Measurements from ENCODE around the gene ZNF441.
"Not testable (repeated sequence)": the region's sequence is repeated elsewhere in the genome, so short reads cannot be mapped to it uniquely, and the experiment has no call there.

ZNF441 gene

DNA sequence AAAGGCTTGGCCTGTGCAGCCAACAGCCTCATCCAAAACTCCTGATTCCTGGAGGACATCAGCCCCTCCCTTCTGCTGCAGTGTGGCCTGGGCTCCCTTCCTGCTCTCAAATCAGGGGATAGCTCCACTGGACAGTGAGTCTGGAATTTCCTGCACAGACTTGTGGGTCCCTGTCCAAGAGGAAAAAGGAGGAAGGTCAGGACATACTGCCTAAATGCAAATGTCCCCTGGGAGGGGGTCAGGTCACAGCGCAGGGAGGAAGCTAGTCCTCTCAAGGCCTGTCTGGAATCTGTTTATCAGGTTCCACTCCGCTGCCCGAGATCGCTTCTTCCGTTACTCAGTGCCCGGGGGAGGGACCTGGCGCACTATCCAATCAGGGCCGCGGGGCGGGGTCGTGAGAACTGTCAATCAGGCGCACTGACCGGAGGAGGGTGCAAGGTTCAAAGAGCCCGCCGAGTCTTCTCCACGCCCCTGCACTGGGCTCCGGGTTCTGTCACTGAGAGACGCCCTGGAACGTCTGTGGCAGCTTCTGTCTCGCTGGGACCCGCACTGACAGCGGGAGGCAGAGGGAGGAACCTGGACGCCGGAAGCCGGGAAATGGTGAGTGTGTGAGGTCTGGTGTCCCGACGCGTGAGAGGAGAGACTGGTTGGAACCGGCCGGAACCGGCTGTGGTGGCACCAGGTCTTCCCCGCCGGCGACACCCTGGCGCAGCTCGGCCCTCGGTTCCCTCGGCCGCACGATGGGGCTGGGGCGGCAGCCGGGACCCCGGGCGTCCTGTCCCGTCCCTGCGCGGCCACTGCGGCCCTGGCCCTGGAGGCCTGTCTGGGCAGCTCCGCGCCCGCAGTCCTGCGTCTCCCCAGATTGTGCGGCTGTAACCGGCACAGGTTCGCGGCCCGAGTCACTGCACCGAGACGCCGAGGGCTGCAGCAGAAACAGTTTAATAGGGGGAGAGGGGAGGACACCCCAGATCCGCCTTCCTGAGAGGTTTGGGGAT, at the start of gene ZNF441:
Gene ZNF441, plus strand, starts transcription at position 404 of the 995 bp plus-strand sequence. Its CDS starts 194 bp downstream, at position 598.
- DNase-seq (ENCODE audit: low read depth in 2 of 2), result peak; percentile 95

DNA sequence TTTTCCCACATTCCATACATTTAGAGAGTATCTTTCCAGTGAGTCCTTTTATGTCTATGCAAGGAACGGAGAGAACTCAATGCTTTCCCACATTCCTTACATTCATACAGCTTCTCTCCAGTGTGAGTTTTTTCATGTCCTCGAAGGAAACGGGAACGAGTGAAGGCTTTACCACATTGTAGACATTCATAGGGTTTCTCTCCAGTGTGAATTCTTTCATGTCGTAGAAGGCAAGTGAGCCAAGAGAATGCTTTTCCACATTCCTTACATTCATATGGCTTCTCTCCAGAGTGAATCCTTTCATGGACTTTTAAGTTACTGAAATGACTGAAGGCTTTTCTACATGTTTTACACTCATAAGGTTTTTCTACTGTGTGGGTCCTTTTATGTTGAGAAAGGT, 45.1 kb upstream of the ZNF441 start:
- no peak for DNase-seq (ENCODE audit: low read depth in 2 of 2)

DNA sequence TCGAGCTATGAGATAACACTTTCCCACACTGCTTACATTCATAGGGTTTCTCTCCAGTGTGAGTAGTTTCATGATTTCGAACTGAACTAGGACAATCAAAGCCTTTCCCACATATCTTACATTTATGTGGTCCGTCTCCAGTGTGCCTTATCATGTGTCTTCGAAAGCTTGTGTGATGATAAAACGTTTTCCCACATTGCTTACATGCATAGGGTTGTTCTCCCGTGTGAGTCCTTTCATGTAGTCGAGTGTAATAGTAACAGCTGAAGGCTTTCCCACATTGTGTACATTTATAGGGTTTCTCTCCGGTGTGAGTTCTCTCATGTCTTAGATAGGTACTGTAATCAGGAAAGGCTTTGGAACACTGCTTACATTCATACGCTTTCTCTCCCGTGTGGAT, 44.4 kb upstream of the ZNF441 start:
- no peak for DNase-seq (ENCODE audit: low read depth in 2 of 2)

DNA sequence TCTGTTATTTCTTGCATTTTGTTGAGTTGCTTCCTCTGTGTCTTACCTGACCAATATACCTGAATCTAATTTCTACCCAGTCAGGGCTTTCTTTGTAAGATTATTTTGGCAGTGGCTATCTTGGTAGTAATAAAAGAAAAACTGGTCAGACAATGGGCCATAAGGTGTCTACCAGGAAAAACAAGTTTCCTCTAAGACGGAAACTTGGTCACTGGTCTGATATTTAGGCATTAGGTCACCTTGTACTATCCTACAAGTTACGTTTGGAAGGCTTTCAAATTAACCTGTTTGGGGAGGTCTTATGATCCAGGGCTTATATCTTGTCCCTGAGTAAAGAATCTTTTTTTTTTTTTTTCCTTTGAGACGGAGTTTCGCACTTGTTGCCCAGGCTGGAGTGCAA, 37.2 kb upstream of the ZNF441 start:
- DNase-seq (ENCODE audit: low read depth in 2 of 2), result no peak

DNA sequence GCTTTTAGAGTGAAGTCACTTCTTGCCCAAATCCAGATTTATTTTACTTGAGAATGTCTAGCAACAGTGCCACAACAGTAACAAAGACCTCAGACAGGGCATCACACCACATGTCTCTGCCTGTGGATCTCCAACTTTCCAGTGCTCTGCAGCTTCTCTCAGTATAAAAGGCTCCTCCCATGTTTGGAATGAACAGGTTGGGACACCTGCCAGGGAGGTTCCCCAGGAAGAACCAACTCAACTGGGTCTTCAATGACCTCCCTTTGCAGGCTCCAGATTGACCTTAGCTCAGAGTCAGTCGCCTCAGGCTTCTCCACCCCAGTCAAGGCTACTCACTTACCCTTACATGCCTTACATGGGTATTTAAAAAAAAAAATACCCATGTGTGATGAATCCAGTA, 31.4 kb upstream of the ZNF441 start:
- no peak for DNase-seq (ENCODE audit: low read depth in 2 of 2)

DNA sequence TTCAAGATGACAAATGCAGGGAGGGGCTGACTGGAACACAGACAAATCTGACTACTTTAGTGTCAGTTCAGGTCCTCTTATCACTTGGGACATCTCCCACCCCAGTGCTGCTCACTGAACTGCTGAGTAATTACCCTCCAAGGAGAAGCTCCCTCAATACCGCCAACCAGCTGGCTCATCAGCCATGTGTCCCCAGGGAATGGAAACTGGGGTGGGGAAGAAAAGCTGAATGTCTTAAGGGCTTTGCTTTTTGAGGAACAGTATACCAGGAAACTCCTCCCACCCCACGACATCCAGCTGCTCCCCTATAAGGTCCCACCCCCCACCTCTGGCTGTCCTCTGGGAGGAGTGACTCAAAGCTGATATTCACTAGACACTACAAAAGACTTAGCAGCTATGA, 30.1 kb upstream of the ZNF441 start:
- DNase-seq (ENCODE audit: low read depth in 2 of 2), result peak; percentile 1 to 4

DNA sequence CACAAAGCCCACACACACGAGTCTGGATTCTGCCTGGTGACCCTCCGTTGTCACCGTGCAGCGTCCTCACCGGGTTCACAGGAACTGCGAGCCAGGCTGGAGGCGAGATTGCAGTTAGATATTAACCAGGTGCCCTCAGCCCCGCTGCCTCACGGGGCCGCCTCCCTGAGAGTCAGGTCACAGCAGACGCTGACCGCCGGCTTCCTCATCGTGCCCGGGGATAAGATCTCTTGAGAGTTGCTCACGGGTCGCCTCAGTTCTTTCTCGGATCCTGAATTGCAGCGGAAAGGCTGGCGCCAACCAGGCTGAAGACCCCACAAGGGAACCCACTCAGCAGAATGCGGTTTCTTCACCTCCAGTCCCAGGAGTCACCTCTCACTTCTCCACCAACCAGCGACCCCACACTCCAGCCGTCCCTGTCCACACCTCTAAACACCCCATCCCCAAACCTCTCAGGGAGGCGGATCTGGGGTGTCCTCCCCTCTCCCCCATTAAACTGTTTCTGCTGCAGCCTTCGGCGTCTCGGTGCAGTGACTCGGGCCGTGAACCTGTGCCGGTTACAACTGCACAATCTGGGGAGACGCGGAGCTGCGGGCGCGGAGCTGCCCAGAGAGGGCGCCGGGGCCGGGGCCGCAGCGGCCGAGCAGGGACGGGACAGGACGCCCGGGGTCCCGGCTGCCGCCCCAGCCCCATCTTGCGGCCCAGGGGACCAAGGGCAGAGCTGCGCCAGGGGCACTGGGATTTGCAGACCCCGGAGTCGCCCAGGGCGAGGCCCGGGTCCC, 28.6 kb upstream of the ZNF441 start:
- DNase-seq (ENCODE audit: low read depth in 2 of 2), result peak; percentile 13 to 16

DNA sequence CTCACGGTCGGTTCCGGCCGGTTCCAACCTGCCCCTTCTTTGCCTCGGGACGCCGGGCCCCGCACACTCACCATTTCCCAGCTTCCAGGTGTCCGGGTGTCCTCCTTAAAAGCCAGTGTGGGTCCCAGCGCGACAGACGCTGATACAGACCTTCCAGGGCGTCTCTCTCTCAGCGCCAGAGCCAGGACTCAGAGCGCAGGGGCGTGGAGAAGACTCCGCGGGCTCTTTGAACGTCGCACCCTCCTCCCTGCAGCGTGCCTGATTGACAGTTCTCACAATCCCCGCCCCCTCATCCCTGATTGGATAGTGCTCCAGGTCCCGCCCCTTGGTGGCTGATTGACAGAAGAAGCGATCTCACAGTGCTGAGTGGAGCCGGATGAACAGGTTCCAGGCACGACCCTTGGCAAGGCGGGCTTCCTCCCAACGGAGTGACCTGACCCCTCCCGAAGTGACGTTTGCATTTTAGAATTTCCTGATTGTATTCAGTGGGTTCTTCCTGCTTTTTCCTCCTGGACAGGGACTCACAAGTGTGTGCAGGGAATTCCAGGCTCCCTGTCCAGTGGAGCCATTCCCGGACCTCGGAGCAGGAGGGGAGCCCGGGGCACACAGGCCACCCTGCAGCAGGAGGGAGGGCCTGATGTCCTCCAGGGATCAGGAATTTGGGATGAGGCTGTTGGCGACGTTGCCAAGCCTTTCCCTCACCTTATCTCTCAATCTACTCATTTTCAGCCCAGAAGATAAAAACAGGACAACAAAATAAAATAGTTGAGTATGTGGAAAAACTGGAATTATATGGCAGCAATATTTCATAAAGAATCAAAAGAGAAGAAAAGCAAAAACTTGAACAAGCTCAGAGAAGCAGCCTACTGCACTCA, 27.8 kb upstream of the ZNF441 start, which contains the start of gene ZNF823:
Gene ZNF823, minus strand, starts transcription at position 201 of the 875 bp plus-strand sequence. Its CDS starts 127 bp downstream, at position 74.
- peak; percentile 97 to 98 for DNase-seq (ENCODE audit: low read depth in 2 of 2)

DNA sequence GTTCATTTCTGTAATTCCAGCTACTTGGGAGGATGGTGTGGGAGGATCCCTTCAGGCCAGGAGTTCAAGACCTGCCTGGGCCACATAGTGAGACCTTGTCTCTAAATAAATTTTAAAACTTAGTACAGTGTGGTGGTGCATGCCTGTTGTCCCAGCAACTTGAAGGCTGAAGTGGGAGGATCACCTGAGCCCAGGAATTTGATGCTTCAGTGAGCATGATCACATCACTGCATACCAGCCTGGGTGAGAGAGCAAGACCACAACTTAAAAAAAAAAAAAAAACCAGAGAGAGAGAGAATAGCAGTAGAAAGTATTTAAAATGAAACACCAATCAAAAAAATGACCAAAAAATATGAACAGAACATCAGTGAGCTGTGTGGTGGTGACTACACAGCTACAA, 20.9 kb upstream of the ZNF441 start:
- DNase-seq (ENCODE audit: low read depth in 2 of 2), result no peak

DNA sequence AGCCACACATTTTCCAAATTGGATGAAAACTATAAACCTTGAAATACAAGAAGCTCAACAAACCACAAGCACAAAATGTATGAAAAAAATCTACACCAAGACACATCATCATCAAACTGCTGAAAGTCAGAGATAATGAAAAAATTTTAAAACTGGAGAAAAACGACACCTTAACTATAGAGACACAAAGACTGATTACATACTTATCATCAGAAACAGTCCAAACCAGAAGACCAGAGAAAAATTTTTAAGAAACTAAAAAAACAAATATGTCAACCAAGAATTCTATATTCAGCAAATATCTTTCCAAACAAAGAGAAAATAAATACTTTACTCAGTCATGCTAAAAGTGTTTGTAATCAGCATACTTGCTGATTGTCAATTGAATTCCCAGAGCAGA, 19.5 kb upstream of the ZNF441 start:
- DNase-seq (ENCODE audit: low read depth in 2 of 2), result no peak

DNA sequence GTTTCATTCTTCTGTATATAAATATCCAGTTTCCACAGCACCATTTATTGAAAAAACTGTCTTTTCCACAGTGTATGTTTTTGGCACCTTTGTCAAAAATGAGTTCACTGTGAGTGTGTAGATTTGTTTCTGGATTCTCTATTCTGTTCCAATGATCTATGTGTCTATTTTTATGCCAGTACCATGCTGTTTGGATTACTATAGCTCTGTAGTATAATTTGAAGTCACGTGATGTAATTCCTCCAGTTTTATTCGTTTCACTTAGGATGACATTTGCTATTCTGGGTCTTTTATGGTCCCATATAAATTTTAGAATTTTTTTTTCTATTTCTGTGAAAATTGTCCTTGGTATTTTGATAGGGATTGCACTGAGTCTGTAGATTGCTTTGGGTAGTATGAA, 17.0 kb upstream of the ZNF441 start:
- no peak for DNase-seq (ENCODE audit: low read depth in 2 of 2)

DNA sequence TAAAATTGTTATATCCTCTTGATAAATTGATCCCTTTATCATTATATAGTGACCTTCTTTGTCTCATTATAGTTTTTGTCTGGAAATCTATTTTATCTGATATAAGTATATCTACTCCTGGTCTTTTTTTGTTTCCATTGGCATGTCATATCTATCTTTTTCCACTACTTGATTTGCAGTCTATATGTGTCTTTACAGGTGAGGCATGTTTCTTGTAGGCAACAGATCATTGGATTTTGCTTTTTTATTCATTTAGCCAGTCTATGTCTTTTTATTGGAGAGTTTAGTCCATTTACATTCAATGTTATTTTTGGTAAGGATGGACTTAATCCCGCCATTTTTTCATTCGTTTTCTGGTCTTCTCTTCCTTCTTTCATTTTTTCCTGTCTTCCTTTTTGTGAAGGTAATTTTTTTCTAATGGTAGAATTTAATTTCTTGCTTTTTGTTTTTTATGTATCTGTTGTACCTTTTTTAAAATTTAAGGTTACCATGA, 14.5 kb upstream of the ZNF441 start:
- no peak for DNase-seq (ENCODE audit: low read depth in 2 of 2)

DNA sequence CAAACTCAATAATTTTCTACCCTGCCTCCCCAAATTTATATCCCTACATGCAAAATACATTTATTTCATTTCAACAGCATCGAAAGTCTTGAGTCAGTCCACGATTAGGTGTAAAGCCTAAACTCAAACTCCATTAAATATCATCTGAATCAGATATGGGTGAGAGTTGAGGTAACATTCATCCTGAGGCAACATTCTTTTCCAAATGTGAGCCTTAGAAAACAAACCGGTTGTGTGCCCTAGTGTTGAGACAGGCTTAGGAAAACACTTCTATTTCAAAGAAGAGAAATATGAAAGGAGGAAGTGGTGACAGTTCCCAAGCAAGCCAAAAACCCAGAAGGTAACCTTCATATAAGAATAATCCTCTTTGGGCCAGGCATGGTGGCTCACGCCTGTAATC, 12.1 kb upstream of the ZNF441 start:
- no peak for DNase-seq (ENCODE audit: low read depth in 2 of 2)

DNA sequence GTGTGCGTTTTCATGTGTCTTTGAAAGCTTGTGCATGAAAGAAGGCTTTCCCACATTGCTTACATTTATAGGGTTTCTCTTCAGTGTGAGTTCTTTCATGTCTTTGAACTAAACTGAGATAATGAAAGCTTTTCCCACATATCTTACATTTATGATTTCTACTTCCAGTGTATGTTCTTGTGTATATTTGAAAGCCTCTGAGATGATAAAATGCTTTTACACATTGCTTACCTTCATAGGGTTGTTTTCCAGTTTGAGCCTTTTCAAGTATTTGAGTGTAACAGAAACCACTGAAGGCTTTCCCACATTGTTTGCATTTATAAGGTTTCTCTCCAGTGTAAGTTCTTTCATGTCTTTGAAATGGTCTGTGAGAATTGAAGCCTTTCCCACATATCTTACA, 9.8 kb upstream of the ZNF441 start:
- DNase-seq (ENCODE audit: low read depth in 2 of 2), result no peak

DNA sequence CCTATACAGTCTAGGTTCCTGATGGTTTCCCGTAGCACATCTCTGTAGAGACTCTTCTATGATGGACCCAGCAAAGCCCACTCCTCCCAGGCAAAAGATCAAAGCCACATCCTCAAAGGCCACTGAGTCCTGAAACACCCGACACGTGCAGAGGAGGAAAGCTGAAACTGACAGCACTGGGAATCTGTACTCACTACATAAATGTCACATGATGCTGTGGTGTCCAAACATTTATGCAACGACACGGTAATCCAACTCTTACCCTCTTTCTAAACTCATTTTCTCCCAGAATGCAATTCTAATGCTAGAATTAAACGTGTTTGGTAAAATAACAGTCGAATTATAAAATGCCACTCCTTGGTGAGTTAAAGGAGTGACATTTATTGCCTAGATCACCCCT, 7.0 kb upstream of the ZNF441 start:
- no peak for DNase-seq (ENCODE audit: low read depth in 2 of 2)

DNA sequence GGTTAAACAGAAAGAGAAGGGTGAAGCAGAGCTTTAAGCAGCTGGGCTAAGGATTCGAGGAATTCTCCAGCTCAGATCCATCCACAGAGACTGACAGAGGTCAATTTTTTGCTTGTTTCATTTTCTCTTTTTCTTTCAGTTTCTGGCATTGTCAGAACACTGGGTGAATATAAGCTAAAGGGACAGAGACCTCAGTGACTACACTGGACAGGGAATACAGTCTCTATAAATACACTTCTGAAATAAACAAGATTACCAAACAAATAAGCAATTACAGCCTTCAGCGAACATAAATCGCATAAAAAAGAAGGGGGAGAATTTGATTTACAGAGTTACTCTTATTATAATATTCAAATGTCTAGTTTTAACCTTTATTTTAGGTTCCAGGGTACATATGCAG, 3.7 kb upstream of the ZNF441 start:
- DNase-seq (ENCODE audit: low read depth in 2 of 2), result no peak

DNA sequence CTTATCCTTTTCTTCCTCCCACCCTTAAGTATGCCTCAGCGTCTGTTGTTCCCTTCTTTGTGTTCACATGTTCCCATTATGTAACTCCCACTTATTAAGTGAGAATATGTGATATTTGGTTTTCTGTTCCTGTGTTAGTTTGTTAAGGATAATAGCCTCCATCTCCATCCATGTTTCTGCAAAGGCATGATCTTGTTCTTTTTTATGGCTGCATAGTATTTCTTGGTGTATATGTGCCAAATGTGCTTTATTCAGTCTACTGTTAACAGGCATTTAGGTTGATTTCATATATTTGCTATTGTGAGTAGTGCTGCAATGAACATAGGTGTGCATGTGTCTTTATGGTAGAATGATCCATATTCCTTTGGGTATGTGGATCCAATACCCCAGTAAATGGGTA, 3.2 kb upstream of the ZNF441 start:
- DNase-seq (ENCODE audit: low read depth in 2 of 2), result no peak

DNA sequence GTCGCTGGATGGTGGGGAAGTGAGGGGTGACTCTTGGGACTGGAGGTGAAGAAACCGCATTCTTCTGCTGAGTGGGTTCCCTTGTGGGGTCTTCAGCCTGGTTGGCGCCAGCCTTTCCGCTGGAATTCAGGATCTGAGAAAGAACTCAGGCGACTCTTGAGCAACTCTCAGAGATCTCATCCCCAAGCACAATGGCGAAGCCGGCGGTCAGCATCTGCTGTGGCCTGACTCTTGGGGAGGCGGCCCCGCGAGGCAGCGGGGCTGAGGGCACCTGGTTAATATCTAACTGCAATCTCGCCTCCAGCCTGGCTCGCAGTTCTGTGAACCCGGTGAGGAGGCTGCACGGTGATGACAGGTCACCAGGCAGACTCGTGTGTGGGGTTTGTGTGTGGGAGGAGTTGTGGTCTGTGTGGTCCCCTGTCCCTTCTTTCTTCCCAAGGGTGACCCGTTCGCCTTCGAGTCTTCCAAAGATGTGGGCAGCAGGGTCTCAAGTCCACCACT, 883 bp downstream of the ZNF441 start:
- no peak for DNase-seq (ENCODE audit: low read depth in 2 of 2)

DNA sequence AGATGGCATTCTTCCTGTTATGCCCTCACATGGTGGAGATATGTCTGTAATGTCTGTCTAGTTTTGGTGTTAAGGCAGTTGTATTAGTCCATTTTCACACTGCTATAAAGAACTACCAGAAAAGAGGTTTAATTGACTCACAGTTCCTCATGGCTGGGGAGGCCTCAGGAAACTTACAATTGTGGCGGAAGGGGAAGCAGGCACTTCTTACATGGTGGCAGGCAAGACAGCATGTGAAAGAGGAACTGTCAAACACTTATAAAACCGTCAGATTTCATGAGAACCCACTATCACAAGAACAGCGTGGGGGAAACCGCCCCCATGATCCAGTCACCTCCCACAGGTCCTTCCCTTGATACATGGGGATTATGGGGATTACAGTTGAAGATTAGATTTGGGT, 3.2 kb downstream of the ZNF441 start:
- no peak for DNase-seq (ENCODE audit: low read depth in 2 of 2)

DNA sequence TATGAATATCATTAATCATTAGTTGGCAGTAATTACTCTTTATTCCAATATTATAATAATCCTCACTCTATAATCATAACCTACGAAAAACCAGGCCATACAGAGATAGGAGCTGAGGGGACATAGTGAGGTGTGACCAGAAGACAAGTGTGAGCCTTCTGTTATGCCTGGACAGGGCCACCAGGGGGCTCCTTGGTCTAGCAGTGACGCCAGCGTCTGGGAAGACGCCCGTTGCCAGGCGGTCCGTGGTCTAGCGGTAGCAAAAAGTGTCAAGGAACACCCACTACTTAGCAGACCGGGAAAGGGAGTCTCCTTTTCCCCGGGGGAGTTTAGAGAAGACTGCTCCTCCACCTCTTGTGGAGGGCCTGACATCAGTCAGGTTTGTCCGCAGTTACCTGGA, 4.7 kb downstream of the ZNF441 start:
- not testable (repeated sequence) for DNase-seq (ENCODE audit: low read depth in 2 of 2)

DNA sequence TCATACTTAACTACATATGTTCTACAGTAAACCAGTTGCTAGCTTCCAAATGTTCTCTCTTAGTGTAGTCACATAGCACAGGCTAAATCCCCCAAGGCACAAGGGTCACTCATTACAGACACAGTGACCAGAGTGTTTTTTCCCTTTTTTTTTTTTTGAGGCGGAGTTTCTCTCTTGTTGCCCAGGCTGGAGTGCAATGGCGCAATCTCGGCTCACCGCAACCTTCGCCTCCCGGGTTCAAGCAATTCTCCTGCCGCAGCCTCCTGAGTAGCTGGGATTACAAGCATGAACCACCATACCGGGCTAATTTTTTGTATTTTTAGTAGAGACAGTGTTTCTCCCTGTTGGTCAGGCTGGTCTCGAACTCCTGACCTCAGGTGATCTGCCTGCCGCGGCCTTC, 9.9 kb downstream of the ZNF441 start:
- not testable (repeated sequence) for DNase-seq (ENCODE audit: low read depth in 2 of 2)

All from stimulated activated CD4-positive, alpha-beta T cell treated with anti-CD3 and anti-CD28 coated beads, Interleukin-4, amount 100 ng/mL, for 48 hours (primary cell).